Parathyroid adenoma (tissue), 2 donors: ENCODE measurements around the gene ROM1.
A peak's percentile ranks its signal among the peaks of the same experiment; 100 is the strongest.

Source experiments
- H2AFZ ChIP-seq: fragments of 300-600 bp; sonication (generic); one replicate; pipeline ENCODE4 v1.7.0; 2017; ENCODE audit warnings: antibody characterized with exemption, mild to moderate bottlenecking
- H3K27ac ChIP-seq: fragments of 300-600 bp; sonication (generic); one replicate; pipeline ENCODE4 v1.7.0; 2017
- H3K27me3 ChIP-seq: fragments of 300-600 bp; sonication (generic); one replicate; pipeline ENCODE4 v1.7.0; 2017; ENCODE audit warnings: low read length; ENCODE audit not compliant: control insufficient read depth, insufficient read depth
- H3K36me3 ChIP-seq: fragments of 300-600 bp; sonication (generic); one replicate; pipeline ENCODE4 v1.7.0; 2017; ENCODE audit warnings: low read length; ENCODE audit not compliant: control insufficient read depth, insufficient read depth
- H3K4me1 ChIP-seq: fragments of 300-600 bp; sonication (generic); one replicate; pipeline ENCODE4 v1.7.0; 2017; ENCODE audit warnings: control low read depth
- H3K4me2 ChIP-seq: fragments of 300-600 bp; sonication (generic); one replicate; pipeline ENCODE4 v1.7.0; 2017; ENCODE audit warnings: low read length
- H3K4me3 ChIP-seq: fragments of 300-600 bp; sonication (generic); one replicate; pipeline ENCODE4 v1.7.0; 2017; ENCODE audit warnings: low read depth, low read length
- H3K79me2 ChIP-seq: fragments of 300-600 bp; sonication (generic); one replicate; pipeline ENCODE4 v1.7.0; 2017; ENCODE audit warnings: control low read depth
- H3K9ac ChIP-seq: fragments of 300-600 bp; sonication (generic); one replicate; pipeline ENCODE4 v1.7.0; 2017; ENCODE audit warnings: mild to moderate bottlenecking
- H3K9me3 ChIP-seq: fragments of 300-600 bp; sonication (generic); one replicate; pipeline ENCODE4 v1.7.0; 2017; ENCODE audit warnings: low read length; ENCODE audit not compliant: control insufficient read depth
- CTCF ChIP-seq: fragments of 300-600 bp; sonication (generic); IDR thresholded peaks from one replicate; pipeline ENCODE4 v1.7.0; 2017; ENCODE audit warnings: antibody characterized with exemption, mild to moderate bottlenecking
- donor health status: primary hyperparathyroidism.

Gene ROM1

GRCh38 chr11:62632492-62632891, 19.4 kb downstream of the ROM1 start:
- no peaks in the 10 kb centered on the region for H3K4me1 ChIP-seq
- no peak for TF ChIP-seq CTCF
- no peak overlapping the region for H3K27ac ChIP-seq
- no peak overlapping the region for H3K9ac ChIP-seq
- H3K4me2 ChIP-seq: no peak overlapping the region
- no peak overlapping the region for H3K4me3 ChIP-seq
- H3K36me3 ChIP-seq: no peaks in the 10 kb centered on the region
- H3K9me3 ChIP-seq: no peaks in the 10 kb centered on the region
- peaks cover 12% of the 10 kb centered on the region for H3K79me2 ChIP-seq
- no peak overlapping the region for H2AFZ ChIP-seq
- H3K27me3 ChIP-seq: no peaks in the 10 kb centered on the region

- peaks cover 3% of the 10 kb centered on the region for H3K4me1 ChIP-seq
- no peak overlapping the region for H2AFZ ChIP-seq
- no peaks in the 10 kb centered on the region for H3K27me3 ChIP-seq
- H3K9me3 ChIP-seq: no peaks in the 10 kb centered on the region
- no peak overlapping the region for H3K4me3 ChIP-seq
- H3K4me2 ChIP-seq: no peak overlapping the region
- peaks cover 10% of the 10 kb centered on the region for H3K79me2 ChIP-seq
- no peak for TF ChIP-seq CTCF
- H3K36me3 ChIP-seq: no peaks in the 10 kb centered on the region
- H3K9ac ChIP-seq: no peak overlapping the region
- H3K27ac ChIP-seq: no peak overlapping the region
Observed at GRCh38 chr11:62644220-62644619, 31.2 kb downstream of the ROM1 start.

GRCh38 chr11:62645671-62645945, 32.6 kb downstream of the ROM1 start:
- H3K9me3 ChIP-seq: no peaks in the 10 kb centered on the region
- H3K36me3 ChIP-seq: no peaks in the 10 kb centered on the region
- peaks cover 3% of the 10 kb centered on the region for H3K4me1 ChIP-seq
- H3K27ac ChIP-seq: peak overlapping the region; percentile 87
- TF ChIP-seq CTCF: no peak
- peak overlapping the region; percentile 76 for H3K4me3 ChIP-seq
- peak overlapping the region; percentile 86 for H3K4me2 ChIP-seq
- H3K9ac ChIP-seq: no peak overlapping the region
- H3K79me2 ChIP-seq: peaks cover 10% of the 10 kb centered on the region
- no peaks in the 10 kb centered on the region for H3K27me3 ChIP-seq
- H2AFZ ChIP-seq: peak overlapping the region; percentile 60

- H2AFZ ChIP-seq: peak within 1 kb of the TSS; percentile 60
- H3K79me2 ChIP-seq: peaks cover 10% of the 10 kb centered on the region
- no peaks in the 10 kb centered on the region for H3K36me3 ChIP-seq
- H3K4me1 ChIP-seq: peaks cover 3% of the 10 kb centered on the region
- peak within 1 kb of the TSS; percentile 86 for H3K4me2 ChIP-seq
- H3K9me3 ChIP-seq: no peaks in the 10 kb centered on the region
- H3K27ac ChIP-seq: peak within 1 kb of the TSS; percentile 87
- peak within 1 kb of the TSS; percentile 35 for H3K9ac ChIP-seq
- no peak for TF ChIP-seq CTCF
- peak within 1 kb of the TSS; percentile 76 for H3K4me3 ChIP-seq
- no peaks in the 10 kb centered on the region for H3K27me3 ChIP-seq
Observed at GRCh38 chr11:62645946-62646824, 33.1 kb downstream of the ROM1 start, which contains the start of gene GANAB. Gene GANAB (minus strand): TSS chr11:62646613. CDS start chr11:62646599, 14 bp downstream.
